GM19467 (cell line): ENCODE data around the gene EME1.
"Not testable (repeated sequence)": the region's sequence is repeated elsewhere in the genome, so short reads cannot be mapped to it uniquely, and the experiment has no call there.

Source experiments
- ATAC-seq: cut with Tn5 transposase; IDR thresholded peaks from one replicate; pipeline ENCODE4 v1.9.1; 2021; ENCODE audit warnings: mild to moderate bottlenecking, moderate library complexity; ENCODE audit not compliant: unreplicated experiment

The EME1 gene

GRCh38 chr17:50372758-50373556 is at the start of gene EME1, which contains the start of gene MRPL27:
Gene EME1 (plus strand): TSS chr17:50373229. CDS start chr17:50375209, 1,980 bp downstream.
Gene MRPL27 (minus strand): TSS chr17:50373184. CDS start chr17:50373170, 14 bp downstream.
- ATAC-seq, result peak; percentile 85

GRCh38 chr17:50325906-50326305 is 47.1 kb upstream of the EME1 start:
- no peak for ATAC-seq

GRCh38 chr17:50326831-50327364 is 46.1 kb upstream of the EME1 start:
- no peak for ATAC-seq

- ATAC-seq, result no peak
These were observed 44.4 kb upstream of the EME1 start for GRCh38 chr17:50328363-50329325.

GRCh38 chr17:50329716-50330115 is 43.3 kb upstream of the EME1 start:
- no peak for ATAC-seq

GRCh38 chr17:50330151-50330775 is 42.8 kb upstream of the EME1 start:
- ATAC-seq, result no peak

GRCh38 chr17:50331085-50331791 is 41.8 kb upstream of the EME1 start:
- no peak for ATAC-seq

GRCh38 chr17:50332196-50332595 is 40.8 kb upstream of the EME1 start:
- ATAC-seq, result no peak

GRCh38 chr17:50333291-50334057 is 39.6 kb upstream of the EME1 start:
- not testable (repeated sequence) for ATAC-seq

- ATAC-seq, result no peak
These were observed 35.1 kb upstream of the EME1 start for GRCh38 chr17:50337956-50338355.

- no peak for ATAC-seq
These were observed 34.4 kb upstream of the EME1 start for GRCh38 chr17:50338645-50339044.

- no peak for ATAC-seq
These were observed 33.6 kb upstream of the EME1 start for GRCh38 chr17:50339381-50339780.

GRCh38 chr17:50344731-50345365 is 28.2 kb upstream of the EME1 start:
- ATAC-seq, result no peak

GRCh38 chr17:50345432-50346312 is 27.4 kb upstream of the EME1 start, which contains the start of gene XYLT2:
Gene XYLT2 (plus strand): TSS chr17:50346126. CDS start chr17:50346141, 15 bp downstream.
- ATAC-seq, result peak; percentile 55

GRCh38 chr17:50346313-50347116 is 26.5 kb upstream of the EME1 start:
- peak; percentile 43 for ATAC-seq

- ATAC-seq, result no peak
These were observed 25.7 kb upstream of the EME1 start for GRCh38 chr17:50347117-50347893.
